HCT116 (cell line): ENCODE data around the gene ARHGAP18. TPM values are rescaled to one million over a fixed set of nuclear protein-coding genes. Genes with fewer than 3 reads are reported as not detected.

Source experiments
- ATAC-seq: fragments of 200-7000 bp; cut with Tn5 transposase; 2 replicates; pipeline ENCODE4 v1.9.1; 2020; ENCODE audit warnings: mild to moderate bottlenecking, moderate library complexity
- BruUV-seq: library from RNA; stranded (reverse); fragments of 400-500 nt; replicated peaks from 2 replicates; lab custom pipeline; 2021; lab: Mats Ljungman, UMichigan
- CTCF ChIA-PET: fragments of 300-600 bp; sonication (Branson Sonifier 250); formaldehyde crosslinking; loops from one replicate; lab custom pipeline; 2021; ENCODE audit warnings: antibody characterized with exemption; lab: Charles Lee
- POLR2A ChIA-PET: fragments of 300-600, 350-600 bp; sonication (Branson Sonifier 250); formaldehyde crosslinking; loops from one replicate; lab custom pipeline; 2021; ENCODE audit warnings: antibody characterized with exemption; lab: Charles Lee
- RAD21 ChIA-PET, 2 experiments: fragments of 300-600 bp; sonication (Branson Sonifier 250); formaldehyde crosslinking; loops; one replicate each; lab custom pipeline; 2023; ENCODE audit warnings: low total read pairs in 2 of 2; ENCODE audit not compliant: uncharacterized antibody in 2 of 2, unreplicated experiment in 2 of 2, low non-redundant PET in 1 of 2; lab: Charles Lee
- DNase-seq: peaks from one replicate; pipeline ENCODE4 v3.0.0-alpha.2; 2010; ENCODE audit warnings: low read depth, low spot score
- H2AFZ ChIP-seq: fragments of 200-600 bp; shearing (Covaris generic), sonication (generic); 2 replicates; pipeline ENCODE4 v1.6.1; 2017; ENCODE audit warnings: low read depth, mixed run types, mixed read lengths, antibody characterized with exemption, low read length; ENCODE audit not compliant: poor library complexity, severe bottlenecking
- H3K27ac ChIP-seq: 2 replicates; pipeline ENCODE4 v1.5.1; 2012; ENCODE audit warnings: low read depth, low read length
- H3K27me3 ChIP-seq: fragments of 200-600 bp; sonication (generic); 2 replicates; pipeline ENCODE4 v1.6.1; 2016; ENCODE audit warnings: mixed run types, low read length, mixed read lengths; ENCODE audit not compliant: insufficient read depth
- H3K36me3 ChIP-seq, 2 experiments: fragments of 200-500 bp in 1 of 2; fragments of 200-600 bp in 1 of 2; sonication (Bioruptor generic) in 1 of 2; sonication (generic) in 1 of 2; 2 replicates each; pipeline versions ENCODE4 v1.5.1 to v1.6.1; 2014 to 2016; ENCODE audit warnings: low read length in 2 of 2, inconsistent platforms in 1 of 2, mixed read lengths in 1 of 2, mixed run types in 1 of 2; ENCODE audit not compliant: insufficient read depth in 2 of 2, control insufficient read depth in 1 of 2
- H3K4me1 ChIP-seq, 2 experiments: fragments of 200-600 bp in 1 of 2; sonication (generic) in 1 of 2; 2 replicates each; pipeline versions ENCODE4 v1.5.1 to v1.6.1; 2012 to 2017; ENCODE audit warnings: low read length in 2 of 2, inconsistent platforms in 1 of 2, mild to moderate bottlenecking in 1 of 2, mixed read lengths in 1 of 2, mixed run types in 1 of 2, moderate library complexity in 1 of 2; ENCODE audit not compliant: insufficient read depth in 2 of 2, control insufficient read depth in 1 of 2
- H3K4me2 ChIP-seq: fragments of 200-600 bp; sonication (generic); 2 replicates; pipeline ENCODE4 v1.6.1; 2017; ENCODE audit warnings: mixed run types, low read length, mixed read lengths
- H3K4me3 ChIP-seq, 2 experiments: fragments of 200-600 bp in 1 of 2; sonication (generic) in 1 of 2; replicated peaks in 1 of 2; 2 replicates each; pipeline ENCODE4 v1.5.1; 2011 to 2016; ENCODE audit warnings: low read length in 2 of 2, control low read depth in 1 of 2, low read depth in 1 of 2, mild to moderate bottlenecking in 1 of 2, mixed read lengths in 1 of 2, mixed run types in 1 of 2
- H3K79me2 ChIP-seq: fragments of 200-600 bp; sonication (generic); 2 replicates; pipeline ENCODE4 v1.6.1; 2017; ENCODE audit warnings: mild to moderate bottlenecking, mixed run types, low read length, moderate library complexity, mixed read lengths; ENCODE audit not compliant: insufficient read depth
- H3K9ac ChIP-seq: fragments of 200-600 bp; sonication (generic); 2 replicates; pipeline ENCODE4 v1.6.1; 2016; ENCODE audit warnings: low read length, mixed read lengths
- H3K9me2 ChIP-seq: fragments of 200-600 bp; sonication (generic), shearing (Covaris generic); 2 replicates; pipeline ENCODE4 v1.6.1; 2017; ENCODE audit warnings: mixed run types, mild to moderate bottlenecking, moderate library complexity; ENCODE audit not compliant: insufficient read depth
- H3K9me3 ChIP-seq, 2 experiments: fragments of 200-500 bp in 1 of 2; fragments of 200-600 bp in 1 of 2; sonication (Bioruptor generic) in 1 of 2; sonication (generic) in 1 of 2; 2 replicates each; pipeline ENCODE4 v1.6.1; 2014 to 2017; ENCODE audit warnings: low read length in 2 of 2, mixed read lengths in 2 of 2, inconsistent platforms in 1 of 2, low read depth in 1 of 2, mild to moderate bottlenecking in 1 of 2, mixed run types in 1 of 2, moderate library complexity in 1 of 2; ENCODE audit not compliant: control insufficient read depth in 1 of 2, insufficient read depth in 1 of 2
- H4K20me1 ChIP-seq: fragments of 200-600 bp; sonication (generic), shearing (Covaris generic); 2 replicates; pipeline ENCODE4 v1.6.1; 2017; ENCODE audit warnings: mixed run types, mild to moderate bottlenecking, moderate library complexity; ENCODE audit not compliant: insufficient read depth
- CBX3 ChIP-seq: IDR thresholded peaks from 2 replicates; pipeline ENCODE4 v1.6.1; 2012; ENCODE audit warnings: low read depth
- CEBPB ChIP-seq: IDR thresholded peaks from 2 replicates; pipeline ENCODE4 v1.6.1; 2012; ENCODE audit warnings: low read depth
- EGR1 ChIP-seq: IDR thresholded peaks from 2 replicates; pipeline ENCODE4 v1.6.1; 2012; ENCODE audit warnings: low read depth
- ELF1 ChIP-seq: IDR thresholded peaks from 2 replicates; pipeline ENCODE4 v1.6.1; 2012; ENCODE audit warnings: low read depth, borderline replicate concordance
- EZH2phosphoT487 ChIP-seq: fragments of 200-600 bp; IDR thresholded peaks from 2 replicates; pipeline ENCODE4 v1.6.1; 2018; ENCODE audit warnings: antibody characterized with exemption, borderline replicate concordance
- FOSL1 ChIP-seq: IDR thresholded peaks from 2 replicates; pipeline ENCODE4 v1.6.1; 2012; ENCODE audit warnings: low read depth
- JUND ChIP-seq: IDR thresholded peaks from 2 replicates; pipeline ENCODE4 v1.6.1; 2012
- POLR2A ChIP-seq: IDR thresholded peaks from 2 replicates; pipeline ENCODE4 v1.7.0; 2011; ENCODE audit warnings: borderline replicate concordance; ENCODE audit not compliant: insufficient read depth, insufficient read length; ENCODE audit errors: extremely low read depth
- POLR2AphosphoS5 ChIP-seq: IDR thresholded peaks from 2 replicates; pipeline ENCODE4 v1.6.1; 2011; ENCODE audit warnings: mild to moderate bottlenecking, low read depth, low read length, moderate library complexity
- SIN3A ChIP-seq: IDR thresholded peaks from 2 replicates; pipeline ENCODE4 v1.6.1; 2012; ENCODE audit warnings: low read depth
- TCF7L2 ChIP-seq: IDR thresholded peaks from 2 replicates; pipeline ENCODE4 v1.7.0; 2011; ENCODE audit warnings: borderline replicate concordance, inconsistent platforms; ENCODE audit not compliant: insufficient read depth, insufficient read length; ENCODE audit errors: extremely low read depth
- intact Hi-C: fragments of 100-400 bp; cut with micrococcal nuclease; formaldehyde crosslinking; loops from 2 replicates; pipeline ENCODE4 v1.10.0; 2022
- total RNA-seq: library from RNA; stranded (reverse); gene quantifications from one replicate; pipeline ENCODE4 v1.2.1, GENCODE V29; 2021; ENCODE audit not compliant: unreplicated experiment
- TF ChIP-seq, protein P1 (sequence below): IDR thresholded peaks from 2 replicates; pipeline ENCODE4 v1.6.1; 2012

ARHGAP18 gene
- total RNA-seq, 1 experiment from 2014 or later: 70.3 TPM

DNA sequence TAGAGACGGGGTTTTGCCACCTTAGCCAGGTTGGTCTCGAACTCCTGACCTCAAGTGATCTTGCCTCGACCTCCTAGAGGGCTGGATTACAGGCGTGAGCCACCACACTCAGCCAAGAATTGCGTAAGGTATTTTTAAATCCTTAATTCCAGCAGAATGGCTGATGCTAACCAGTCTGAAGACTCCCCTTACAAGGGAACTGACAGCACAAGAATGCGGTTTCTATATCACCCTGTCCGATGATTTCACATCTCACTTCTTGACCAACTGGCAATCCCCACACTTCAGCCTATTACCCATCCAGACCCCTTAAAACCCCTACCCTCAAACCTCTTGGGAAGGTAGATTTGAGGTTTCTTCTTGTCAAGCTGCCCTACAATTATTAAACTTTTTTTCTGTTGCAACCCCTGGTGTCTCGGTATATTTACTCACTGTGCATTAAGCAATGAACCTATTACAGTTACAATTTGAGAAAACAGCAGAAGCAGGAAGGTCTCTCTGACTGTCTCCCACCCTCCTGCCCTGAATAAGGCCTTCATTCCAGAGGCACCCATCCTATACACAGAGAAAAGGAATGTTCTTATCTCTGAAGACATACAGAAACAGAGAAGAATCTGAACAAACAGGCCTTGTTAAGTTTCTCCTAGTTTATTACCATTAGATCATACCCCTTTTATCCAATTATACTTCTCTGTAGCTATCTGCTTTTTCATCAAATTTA is 164.9 kb downstream of the ARHGAP18 start:
- ChIA-PET POLR2A (no interaction called here), RAD21 (no interaction called here), CTCF (no interaction called here)
- H3K9me3 ChIP-seq: no peaks in the 10 kb centered on the region
- no peak overlapping the region for H3K4me3 ChIP-seq
- TF ChIP-seq FOSL1: no peak
- TF ChIP-seq EZH2phosphoT487: no peak
- no peak for TF ChIP-seq EGR1
- TF ChIP-seq SIN3A: no peak
- TF ChIP-seq, protein P1, sequence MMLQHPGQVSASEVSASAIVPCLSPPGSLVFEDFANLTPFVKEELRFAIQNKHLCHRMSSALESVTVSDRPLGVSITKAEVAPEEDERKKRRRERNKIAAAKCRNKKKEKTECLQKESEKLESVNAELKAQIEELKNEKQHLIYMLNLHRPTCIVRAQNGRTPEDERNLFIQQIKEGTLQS: no peak
- TF ChIP-seq POLR2AphosphoS5: no peak
- TF ChIP-seq JUND: no peak
- no peak for TF ChIP-seq CBX3
- no peak for TF ChIP-seq TCF7L2
- TF ChIP-seq ELF1: no peak
- TF ChIP-seq CEBPB: no peak
- no peak overlapping the region for H3K9ac ChIP-seq
- no peaks in the 10 kb centered on the region for H3K36me3 ChIP-seq
- H3K9me2 ChIP-seq: no peaks in the 10 kb centered on the region
- no peak overlapping the region for H3K4me2 ChIP-seq
- H3K27ac ChIP-seq: no peak overlapping the region
- DNase-seq (no peak), ATAC-seq (no peak)
- no peaks in the 10 kb centered on the region for H3K4me1 ChIP-seq
- H4K20me1 ChIP-seq: no peaks in the 10 kb centered on the region
- no peak overlapping the region for H2AFZ ChIP-seq
- no peaks in the 10 kb centered on the region for H3K27me3 ChIP-seq
- BruUV-seq: no TSS peak
- no peaks in the 10 kb centered on the region for H3K79me2 ChIP-seq
- intact Hi-C loops: no loop called here

DNA sequence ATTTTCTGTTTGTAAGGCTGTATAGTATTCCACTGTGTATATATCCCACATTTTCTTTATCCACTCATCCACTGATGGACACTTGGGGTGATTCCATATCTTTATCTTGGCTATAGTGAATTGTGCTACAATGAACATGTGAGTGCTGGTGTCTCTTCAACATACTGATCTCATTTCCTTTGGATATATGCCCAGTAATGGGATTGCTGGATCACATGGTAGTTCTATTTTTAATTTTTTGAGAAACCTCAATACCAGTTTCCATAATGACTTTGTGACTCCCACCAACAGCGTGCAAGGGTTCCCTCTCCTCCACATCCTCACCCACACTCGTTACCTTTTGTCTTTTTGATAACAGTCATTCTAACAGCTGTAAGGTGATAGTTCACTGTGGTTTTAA is 166.0 kb downstream of the ARHGAP18 start:
- no peaks in the 10 kb centered on the region for H3K79me2 ChIP-seq
- H3K36me3 ChIP-seq: no peaks in the 10 kb centered on the region
- no peak overlapping the region for H3K9ac ChIP-seq
- no peak overlapping the region for H3K4me3 ChIP-seq
- H3K27me3 ChIP-seq: no peaks in the 10 kb centered on the region
- no peaks in the 10 kb centered on the region for H3K9me2 ChIP-seq
- BruUV-seq: no TSS peak
- no peaks in the 10 kb centered on the region for H3K4me1 ChIP-seq
- RAD21 ChIA-PET: no interaction called here
- H3K9me3 ChIP-seq: no peaks in the 10 kb centered on the region
- no peak for TF ChIP-seq POLR2A
- DNase-seq (no peak), ATAC-seq (no peak)
- H2AFZ ChIP-seq: no peak overlapping the region
- POLR2A ChIA-PET: no interaction called here
- no peak overlapping the region for H3K4me2 ChIP-seq
- H3K27ac ChIP-seq: no peak overlapping the region
- CTCF ChIA-PET: no interaction called here
- intact Hi-C loops: no loop called here
- H4K20me1 ChIP-seq: no peaks in the 10 kb centered on the region
